ENCODE measurements around the gene HELZ.

HELZ gene

DNA sequence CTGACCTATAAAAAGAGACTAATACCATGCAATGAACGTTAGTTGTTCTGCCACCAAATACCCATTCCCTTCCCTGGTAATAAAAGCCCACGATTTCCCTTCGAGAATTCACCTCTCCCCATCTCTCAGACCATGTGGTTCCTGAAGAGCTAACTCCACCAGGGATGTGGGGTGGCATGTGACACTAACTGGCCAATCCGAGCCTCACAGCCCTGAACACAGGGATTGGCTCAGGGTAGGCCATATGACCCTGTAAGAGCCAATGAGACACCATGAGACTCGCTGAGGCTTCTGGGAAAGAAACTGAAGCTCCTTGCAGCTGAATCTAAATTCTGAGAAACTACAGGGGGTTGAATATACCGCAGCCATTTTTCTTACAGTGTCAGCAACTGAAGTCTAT lies 21.1 kb downstream of the HELZ start:
- TF ChIP-seq SP3 (tag by site-specific recombination; IDR thresholded peaks at IDR 0.05) = 0 out of 2 replicates have a peak, but pooled peaks have one; percentile 15
- TF ChIP-seq, protein P1, sequence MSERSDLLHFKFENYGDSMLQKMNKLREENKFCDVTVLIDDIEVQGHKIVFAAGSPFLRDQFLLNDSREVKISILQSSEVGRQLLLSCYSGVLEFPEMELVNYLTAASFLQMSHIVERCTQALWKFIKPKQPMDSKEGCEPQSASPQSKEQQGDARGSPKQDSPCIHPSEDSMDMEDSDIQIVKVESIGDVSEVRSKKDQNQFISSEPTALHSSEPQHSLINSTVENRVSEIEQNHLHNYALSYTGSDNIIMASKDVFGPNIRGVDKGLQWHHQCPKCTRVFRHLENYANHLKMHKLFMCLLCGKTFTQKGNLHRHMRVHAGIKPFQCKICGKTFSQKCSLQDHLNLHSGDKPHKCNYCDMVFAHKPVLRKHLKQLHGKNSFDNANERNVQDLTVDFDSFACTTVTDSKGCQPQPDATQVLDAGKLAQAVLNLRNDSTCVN (tag by site-specific recombination; optimal IDR thresholded peaks at IDR 0.05) = no peak
- TF ChIP-seq SETDB1 (IDR thresholded peaks at IDR 0.05; ENCODE audit: insufficient read length, low read length) = peak; percentile 25
- H3K27ac ChIP-seq (ENCODE audit: extremely low read depth, low read depth, low read length) = no peak overlapping the region
- peaks cover 29 to 30% of the 10 kb centered on the region in 2 experiments for H3K36me3 ChIP-seq (ENCODE audit: control insufficient read depth in 2 of 2, insufficient read depth in 1 of 2, low read length in 2 of 2)
- no peak overlapping the region for H3K4me3 ChIP-seq (ENCODE audit: low read depth, low read length)
- H3K4me1 ChIP-seq (ENCODE audit: control insufficient read depth, insufficient read depth, low read length) = peaks cover 3% of the 10 kb centered on the region; the same call in 1 of the 2 replicates
- POLR2A ChIA-PET = no interaction called here
- no peaks in the 10 kb centered on the region for H3K9me3 ChIP-seq (ENCODE audit: control insufficient read depth, insufficient read depth, low read depth, low read length)
- CTCF ChIA-PET = interaction anchor here (0.5 to 0.6 kb wide), 2 partner anchors 50 to 142 kb away, joined by 3 to 4 read pairs; no protein-coding TSS in a partner anchor

- CTCF ChIA-PET = interaction anchor here (0.5 to 2.7 kb wide), 15 partner anchors 9 to 296 kb away, joined by 3 to 12 read pairs (median 3); partner anchors contain the start of genes HELZ and PSMD12
- peaks cover 35 to 48% of the 10 kb centered on the region in 2 experiments for H3K36me3 ChIP-seq (ENCODE audit: control insufficient read depth in 2 of 2, insufficient read depth in 1 of 2, low read length in 2 of 2)
- TF ChIP-seq, protein P2, sequence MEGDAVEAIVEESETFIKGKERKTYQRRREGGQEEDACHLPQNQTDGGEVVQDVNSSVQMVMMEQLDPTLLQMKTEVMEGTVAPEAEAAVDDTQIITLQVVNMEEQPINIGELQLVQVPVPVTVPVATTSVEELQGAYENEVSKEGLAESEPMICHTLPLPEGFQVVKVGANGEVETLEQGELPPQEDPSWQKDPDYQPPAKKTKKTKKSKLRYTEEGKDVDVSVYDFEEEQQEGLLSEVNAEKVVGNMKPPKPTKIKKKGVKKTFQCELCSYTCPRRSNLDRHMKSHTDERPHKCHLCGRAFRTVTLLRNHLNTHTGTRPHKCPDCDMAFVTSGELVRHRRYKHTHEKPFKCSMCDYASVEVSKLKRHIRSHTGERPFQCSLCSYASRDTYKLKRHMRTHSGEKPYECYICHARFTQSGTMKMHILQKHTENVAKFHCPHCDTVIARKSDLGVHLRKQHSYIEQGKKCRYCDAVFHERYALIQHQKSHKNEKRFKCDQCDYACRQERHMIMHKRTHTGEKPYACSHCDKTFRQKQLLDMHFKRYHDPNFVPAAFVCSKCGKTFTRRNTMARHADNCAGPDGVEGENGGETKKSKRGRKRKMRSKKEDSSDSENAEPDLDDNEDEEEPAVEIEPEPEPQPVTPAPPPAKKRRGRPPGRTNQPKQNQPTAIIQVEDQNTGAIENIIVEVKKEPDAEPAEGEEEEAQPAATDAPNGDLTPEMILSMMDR (tag by site-specific recombination; IDR thresholded peaks at IDR 0.05) = peak; percentile 45; the same call in 1 of the 2 replicates
- TF ChIP-seq ZNF362 (tag by site-specific recombination; IDR thresholded peaks at IDR 0.05) = 0 out of 2 replicates have a peak, but pooled peaks have one; percentile 51
- 0 out of 2 replicates have a peak, but pooled peaks have one; percentile 29 for TF ChIP-seq ZBTB17 (tag by site-specific recombination; IDR thresholded peaks at IDR 0.05)
- TF ChIP-seq ZNF391 (tag by site-specific recombination; IDR thresholded peaks at IDR 0.05; ENCODE audit: borderline replicate concordance, low read depth) = no peak
These were observed 23.7 kb downstream of the HELZ start for GRCh38 chr17:67221062-67221998.

GRCh38 chr17:67218385-67218950 lies 26.5 kb downstream of the HELZ start:
- Histone ChIP-seq H3K27ac (ENCODE audit: extremely low read depth, low read depth, low read length) (no peak overlapping the region), H3K36me3 (ENCODE audit: control insufficient read depth in 2 of 2, insufficient read depth in 1 of 2, low read length in 2 of 2) (peaks cover 39 to 59% of the 10 kb centered on the region in 2 experiments), H3K4me3 (ENCODE audit: low read depth, low read length) (no peak overlapping the region), H3K4me1 (ENCODE audit: control insufficient read depth, insufficient read depth, low read length) (peaks cover 3% of the 10 kb centered on the region; the same call in 1 of the 2 replicates), H3K9me3 (ENCODE audit: control insufficient read depth, insufficient read depth, low read depth, low read length) (no peaks in the 10 kb centered on the region)
- ChIA-PET CTCF (interaction anchor here (0.5 to 0.9 kb wide), 2 partner anchors 18 to 482 kb away, joined by 3 to 4 read pairs; no protein-coding TSS in a partner anchor), POLR2A (no interaction called here)
- TF ChIP-seq WT1 (tag by site-specific recombination; IDR thresholded peaks at IDR 0.05) (no peak), ZNF16 (tag by site-specific recombination; IDR thresholded peaks at IDR 0.05; ENCODE audit: low read depth) (no peak), ZNF155 (tag by site-specific recombination; IDR thresholded peaks at IDR 0.05) (no peak), SCRT2 (tag by site-specific recombination; IDR thresholded peaks at IDR 0.05) (no peak), EGR2 (tag by site-specific recombination; IDR thresholded peaks at IDR 0.05; ENCODE audit: low read depth) (no peak), ZNF148 (tag by site-specific recombination; IDR thresholded peaks at IDR 0.05; ENCODE audit: borderline replicate concordance) (no peak), ZBTB17 (tag by site-specific recombination; IDR thresholded peaks at IDR 0.05) (no peak), ZNF23 (tag by site-specific recombination; IDR thresholded peaks at IDR 0.05; ENCODE audit: borderline replicate concordance) (no peak), ZFP41 (tag by site-specific recombination; IDR thresholded peaks at IDR 0.05; ENCODE audit: borderline replicate concordance) (no peak), ZNF302 (tag by site-specific recombination; IDR thresholded peaks at IDR 0.05; ENCODE audit: low read depth) (no peak), IKZF3 (tag by site-specific recombination; IDR thresholded peaks at IDR 0.05) (no peak), ZSCAN16 (tag by site-specific recombination; IDR thresholded peaks at IDR 0.05) (no peak), ZNF449 (tag by site-specific recombination; IDR thresholded peaks at IDR 0.05) (no peak)

More at GRCh38 chr17:67221062-67221998, 23.7 kb downstream of the HELZ start:
- no peak overlapping the region for H3K4me3 ChIP-seq (ENCODE audit: low read depth, low read length)
- H3K4me1 ChIP-seq (ENCODE audit: control insufficient read depth, insufficient read depth, low read length) = peaks cover 3% of the 10 kb centered on the region; the same call in 1 of the 2 replicates
- POLR2A ChIA-PET = interaction anchor here (0.7 to 1.3 kb wide), 2 partner anchors 18 to 24 kb away, joined by 3 to 8 read pairs; partner anchors contain the start of gene HELZ
- no peaks in the 10 kb centered on the region for H3K9me3 ChIP-seq (ENCODE audit: control insufficient read depth, insufficient read depth, low read depth, low read length)
- H3K27ac ChIP-seq (ENCODE audit: extremely low read depth, low read depth, low read length) = no peak overlapping the region
